KOPT-K1 (cell line): Measurements from ENCODE around the gene HMGA1.

Experiments
- H3K27ac ChIP-seq: fragments of 200-600 bp; sonication (generic); 2 replicates; pipeline ENCODE4 v1.5.1; 2016; ENCODE audit warnings: antibody characterized with exemption, mild to moderate bottlenecking, low read depth, low read length; ENCODE audit not compliant: poor library complexity, severe bottlenecking
- H3K36me3 ChIP-seq: fragments of 200-600 bp; sonication (generic); 2 replicates; pipeline ENCODE4 v1.5.1; 2017; ENCODE audit warnings: antibody characterized with exemption, mild to moderate bottlenecking, low read length, moderate library complexity; ENCODE audit not compliant: insufficient read depth
- H3K9me3 ChIP-seq: fragments of 200-600 bp; sonication (generic); 2 replicates; pipeline ENCODE4 v1.5.1; 2017; ENCODE audit warnings: antibody characterized with exemption, low read length, mild to moderate bottlenecking; ENCODE audit not compliant: insufficient read depth, poor library complexity, severe bottlenecking

HMGA1 gene

DNA sequence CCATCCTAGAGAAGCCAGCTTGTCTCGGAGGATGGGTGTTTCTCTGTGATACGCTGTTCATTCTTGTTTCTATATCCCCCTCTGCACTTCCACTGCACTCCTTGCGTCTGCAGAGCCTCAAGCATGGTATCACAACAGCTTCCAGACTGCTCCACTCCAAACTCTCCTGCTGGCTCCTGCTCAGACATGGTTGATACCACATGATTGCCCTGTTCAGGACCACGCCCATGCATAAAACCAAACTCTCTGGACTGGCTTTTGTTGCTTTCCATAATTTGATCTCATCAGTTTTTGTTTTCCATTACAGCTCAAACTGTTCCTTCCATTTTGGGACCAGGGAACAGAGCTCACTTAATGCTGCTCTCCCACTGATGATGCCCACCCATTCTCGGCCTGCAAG is 42.2 kb downstream of the HMGA1 start:
- Histone ChIP-seq H3K9me3 (no peaks in the 10 kb centered on the region), H3K27ac (no peak overlapping the region), H3K36me3 (peaks cover 7% of the 10 kb centered on the region; the same call in 1 of the 2 replicates)

DNA sequence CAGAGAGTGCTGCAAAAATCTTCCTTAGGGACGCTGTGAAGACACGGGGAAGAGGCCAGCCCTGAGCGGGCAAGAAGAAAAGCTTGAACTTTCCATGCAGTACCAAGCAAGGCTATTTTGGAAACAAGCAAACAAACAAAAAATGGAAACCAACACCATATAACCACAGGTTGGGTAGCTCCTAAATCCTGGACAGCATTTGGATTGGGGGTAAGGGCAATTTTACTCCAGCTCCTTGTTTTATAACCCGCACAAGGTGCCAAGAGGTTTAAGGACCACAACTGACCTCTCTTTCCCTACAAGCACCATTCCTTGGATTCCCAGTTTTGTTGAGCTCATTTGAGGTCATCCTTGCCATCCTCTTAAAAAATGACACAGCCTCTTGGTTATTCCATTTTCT is 43.5 kb downstream of the HMGA1 start:
- H3K27ac ChIP-seq: no peak overlapping the region
- H3K36me3 ChIP-seq: peaks cover 10% of the 10 kb centered on the region; the same call in 1 of the 2 replicates
- no peaks in the 10 kb centered on the region for H3K9me3 ChIP-seq

- H3K27ac ChIP-seq: no peak overlapping the region
- H3K36me3 ChIP-seq: peaks cover 11% of the 10 kb centered on the region
- H3K9me3 ChIP-seq: no peaks in the 10 kb centered on the region
These were observed 45.1 kb downstream of the HMGA1 start for GRCh38 chr6:34281702-34282334.

DNA sequence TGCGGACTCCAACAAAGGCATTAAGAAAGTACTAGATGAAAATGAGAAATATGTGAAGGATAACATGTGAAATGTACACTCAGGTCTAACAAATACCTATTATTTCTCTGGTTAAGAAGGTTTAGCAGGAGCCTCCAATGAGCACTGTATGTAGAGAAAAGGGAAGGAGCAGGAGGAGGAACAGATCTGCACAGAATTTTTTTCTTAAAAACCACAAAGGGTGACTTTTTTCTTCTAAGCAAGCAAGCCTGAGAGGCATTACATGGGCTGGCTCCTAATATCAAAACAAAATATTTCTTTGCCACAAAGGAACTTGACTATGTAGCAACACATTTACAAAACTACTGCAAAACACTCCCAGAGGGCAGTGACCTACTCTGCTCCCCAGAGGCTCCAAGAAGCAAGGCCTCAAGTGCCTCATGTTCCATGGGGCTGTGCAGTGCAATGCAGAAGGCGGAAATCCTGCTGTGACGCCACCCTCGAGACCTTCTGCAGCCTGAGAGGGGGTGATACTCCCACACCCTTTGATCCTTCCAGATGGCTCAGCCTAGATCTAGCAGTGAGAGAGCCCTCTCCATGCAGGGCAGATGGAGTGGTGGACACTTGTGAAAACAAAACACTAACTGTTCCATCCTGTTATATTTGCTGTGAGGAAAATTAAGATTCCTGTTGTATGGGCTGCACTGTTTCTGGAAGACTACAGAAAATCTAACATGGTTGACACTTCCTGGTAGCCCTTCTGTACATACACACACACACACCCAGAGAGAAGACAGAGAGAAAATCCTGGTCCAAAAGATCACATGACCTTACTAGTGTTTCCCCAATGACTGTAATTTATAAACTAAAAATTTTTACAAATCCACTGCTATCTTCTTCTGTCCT is 48.1 kb downstream of the HMGA1 start:
- Histone ChIP-seq H3K9me3 (no peaks in the 10 kb centered on the region), H3K36me3 (peaks cover 12% of the 10 kb centered on the region), H3K27ac (peak overlapping the region; percentile 73)

DNA sequence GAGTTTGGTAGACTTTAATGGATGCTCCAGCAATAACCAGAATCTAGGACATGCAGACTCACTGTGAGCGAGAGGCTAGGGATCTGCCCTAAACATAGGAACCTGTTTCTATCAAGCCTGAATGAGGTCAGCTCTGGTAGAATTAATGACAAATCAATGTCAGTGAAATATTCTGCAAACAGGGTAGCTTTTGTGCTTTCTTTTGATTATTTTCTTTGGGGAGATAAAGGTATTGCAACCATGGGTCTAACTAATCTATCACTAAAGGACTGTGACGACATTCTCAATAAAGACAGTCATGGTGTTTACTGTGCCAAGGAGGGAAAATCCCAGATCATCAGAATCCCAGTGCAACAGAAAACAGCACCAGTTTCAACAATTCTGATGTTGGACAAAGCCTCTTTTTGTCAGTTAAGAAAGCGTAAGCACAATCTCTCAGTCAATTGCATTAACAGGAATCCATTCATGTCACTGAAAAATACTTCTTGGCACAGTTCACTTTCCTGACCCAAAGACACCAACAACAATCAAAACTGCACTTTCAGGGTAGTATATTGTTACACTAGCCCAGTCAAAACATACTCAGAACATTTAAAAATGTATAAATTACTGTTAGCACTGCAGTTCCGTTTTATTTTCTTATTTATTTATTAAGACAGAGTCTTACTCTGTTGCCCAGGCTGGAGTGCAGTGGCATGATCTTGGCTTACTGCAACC is 48.9 kb downstream of the HMGA1 start:
- no peaks in the 10 kb centered on the region for H3K9me3 ChIP-seq
- peaks cover 12% of the 10 kb centered on the region for H3K36me3 ChIP-seq
- peak overlapping the region; percentile 73 for H3K27ac ChIP-seq

- peak overlapping the region; percentile 49 for H3K27ac ChIP-seq
- H3K36me3 ChIP-seq: peaks cover 35% of the 10 kb centered on the region
- H3K9me3 ChIP-seq: no peaks in the 10 kb centered on the region
These were observed 51.9 kb downstream of the HMGA1 start for GRCh38 chr6:34288581-34288980.

GRCh38 chr6:34289137-34289536 is 52.5 kb downstream of the HMGA1 start:
- Histone ChIP-seq H3K36me3 (peaks cover 38% of the 10 kb centered on the region), H3K9me3 (no peaks in the 10 kb centered on the region), H3K27ac (peak overlapping the region; percentile 49)

DNA sequence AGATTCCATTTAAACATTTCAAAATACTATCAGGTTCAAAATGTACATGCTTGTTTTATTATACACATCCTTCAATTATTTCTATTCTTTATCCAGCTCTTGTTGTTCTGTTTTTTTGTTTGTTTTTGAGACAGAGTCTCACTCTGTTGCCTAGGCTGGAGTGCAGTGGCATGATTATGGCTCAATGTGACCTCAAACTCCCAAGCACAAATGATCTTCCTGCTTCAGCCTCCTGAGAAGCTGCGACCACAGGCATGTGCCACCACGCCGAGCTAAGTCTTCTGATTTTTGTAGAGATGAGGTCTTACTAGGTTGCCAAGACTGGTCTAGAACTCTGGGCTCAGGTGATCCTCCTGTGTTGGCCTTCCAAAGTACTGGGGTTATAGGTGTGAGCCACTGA is 56.3 kb downstream of the HMGA1 start:
- H3K36me3 ChIP-seq: peaks cover 28% of the 10 kb centered on the region
- no peaks in the 10 kb centered on the region for H3K9me3 ChIP-seq
- H3K27ac ChIP-seq: no peak overlapping the region

DNA sequence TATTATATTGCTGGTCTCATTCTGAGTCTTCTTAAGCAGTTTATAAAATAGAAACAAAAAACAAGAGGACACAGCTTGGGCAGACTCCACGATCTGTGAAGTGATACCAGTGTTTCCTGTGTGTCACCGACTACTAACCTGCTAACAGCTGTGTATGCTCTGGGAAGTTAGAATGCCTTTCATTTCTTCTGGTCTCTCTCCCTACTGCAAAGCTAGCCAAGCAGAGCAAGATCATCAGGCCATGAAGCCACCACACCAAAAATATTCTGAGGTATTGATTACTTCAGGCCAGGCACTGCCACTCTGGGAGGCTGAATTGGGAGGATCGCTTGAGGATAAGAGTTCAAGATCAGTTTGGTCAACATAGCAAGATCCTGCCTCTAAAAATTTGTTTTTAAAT is 59.0 kb downstream of the HMGA1 start:
- H3K9me3 ChIP-seq: no peaks in the 10 kb centered on the region
- peaks cover 28% of the 10 kb centered on the region for H3K36me3 ChIP-seq
- H3K27ac ChIP-seq: peak overlapping the region; percentile 25
